Measurements from ENCODE around the gene TAOK1. TPM values are rescaled to one million over a fixed set of nuclear protein-coding genes. Genes with fewer than 3 reads are reported as not detected.

Gene TAOK1
- total and polyA plus RNA-seq, 2 donors (not counting 1 experiment from before 2014, with no cell fraction given): 9.8 to 80.7 TPM

DNA sequence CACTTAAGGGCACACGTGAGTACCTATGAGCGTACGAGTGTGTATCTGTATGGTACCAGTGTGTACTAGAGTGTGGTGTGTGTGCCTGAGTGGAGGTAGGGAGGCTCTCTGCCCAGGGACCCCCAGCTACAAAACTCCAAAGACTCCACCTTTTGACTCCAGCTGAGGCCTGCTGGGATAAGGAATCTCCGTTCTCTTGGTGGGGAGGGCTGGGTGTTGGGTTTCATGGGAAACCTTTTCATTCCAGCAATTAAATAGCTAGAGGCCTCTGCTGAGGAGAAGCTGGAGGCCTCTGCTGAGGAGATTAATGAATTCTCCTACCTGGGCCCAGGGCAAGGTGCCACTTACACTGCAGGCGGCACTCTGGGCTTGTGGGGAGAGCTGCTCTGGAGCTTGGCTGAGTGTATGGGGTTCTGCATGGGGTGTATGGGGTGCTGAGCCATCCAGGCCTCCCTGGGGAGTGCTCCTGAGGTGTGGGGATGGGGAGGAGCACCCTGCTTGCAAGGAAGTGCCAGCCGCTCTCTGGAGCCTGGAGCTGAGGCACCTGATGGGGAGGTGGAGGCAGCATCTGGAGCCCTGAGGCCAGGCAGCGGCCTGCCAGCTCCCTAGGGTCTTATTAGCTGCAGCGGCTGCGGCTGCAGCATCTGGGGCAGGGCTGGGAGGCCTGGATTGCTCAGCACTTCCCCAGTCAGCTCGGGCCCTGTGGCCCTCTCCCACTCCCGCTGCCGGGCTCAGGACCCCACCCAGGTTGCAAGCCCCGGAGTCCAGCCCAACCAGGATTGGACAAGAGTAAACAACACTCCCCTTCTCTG lies 207.4 kb downstream of the TAOK1 start:
- intact Hi-C loops (cut with micrococcal nuclease): no loop called here
- no peaks in the 10 kb centered on the region for H3K9me3 Mint-ChIP-seq (ENCODE audit: insufficient read depth)

More for the DNA sequence above, 207.4 kb downstream of the TAOK1 start:
- H3K36me3 ChIP-seq (replicated peaks in 1 of 2; ENCODE audit: control extremely low read depth in 1 of 2, control insufficient read depth in 1 of 2, extremely low read depth in 1 of 2, insufficient read depth in 2 of 2, low read length in 1 of 2): no peaks in the 10 kb centered on the region
- H3K79me2 ChIP-seq (ENCODE audit: control insufficient read depth, insufficient read depth, low read length): no peaks in the 10 kb centered on the region
- ATAC-seq (ENCODE audit: low read depth) (no peak), DNase-seq (no peak)
- H3K9ac ChIP-seq (ENCODE audit: low read length): no peak overlapping the region
- H2AFZ ChIP-seq (ENCODE audit: insufficient read depth, low read depth, low read length, poor library complexity, severe bottlenecking): no peak overlapping the region
- 97% methylated on average over 7 of the region's 13 CpGs for WGBS (ENCODE audit: insufficient coverage)
- no peak overlapping the region for H3K27ac Mint-ChIP-seq
- no peaks in the 10 kb centered on the region for H3K27me3 Mint-ChIP-seq
- peaks cover 10 to 13% of the 10 kb centered on the region in 2 donors for H3K4me1 ChIP-seq (ENCODE audit: control insufficient read depth in 2 of 2, insufficient read depth in 2 of 2, low read length in 2 of 2)
- no peak overlapping the region for H3K4me2 ChIP-seq (replicated peaks; ENCODE audit: low read depth, low read length, poor library complexity, severe bottlenecking)
- ChIA-PET CTCF (interaction anchor here (0.9 to 2.2 kb wide), 6 partner anchors 10 to 20 kb away, joined by 3 to 7 read pairs (median 4); no protein-coding TSS in a partner anchor), POLR2A (no interaction called here)
- no peak overlapping the region for H3K4me3 ChIP-seq (ENCODE audit: control extremely low read depth in 1 of 5, extremely low read depth in 1 of 5, insufficient read depth in 1 of 5, low read depth in 2 of 5, low read length in 4 of 5)
- no peak overlapping the region for H3K4me3 Mint-ChIP-seq
- no peaks in the 10 kb centered on the region for H4K20me1 ChIP-seq (ENCODE audit: control insufficient read depth, insufficient read depth, low read length, poor library complexity, severe bottlenecking)
- peaks cover 10% of the 10 kb centered on the region for H3K4me1 Mint-ChIP-seq
- H3K9me3 ChIP-seq (ENCODE audit: control extremely low read depth in 1 of 3, control insufficient read depth in 2 of 3, insufficient read depth in 1 of 3, low read length in 2 of 3): no peaks in the 10 kb centered on the region
- peaks cover 0 to 7% (median 2%) of the 10 kb centered on the region in 4 experiments for H3K27me3 ChIP-seq (replicated peaks in 1 of 4; ENCODE audit: control extremely low read depth in 1 of 4, control insufficient read depth in 3 of 4, insufficient read depth in 4 of 4, low read length in 3 of 4)
- TF ChIP-seq CTCF (IDR thresholded peaks at IDR 0.05) (no peak), EZH2 (IDR thresholded peaks at IDR 0.05; ENCODE audit: borderline replicate concordance, insufficient read depth, low read depth, low read length, poor library complexity, severe bottlenecking) (no peak)
- no peak overlapping the region for H3K27ac ChIP-seq (ENCODE audit: low read length in 2 of 2)

Small RNAs within 50 kb of the gene (small RNA-seq; reads per million reads assigned to genes)
- gene RNU4-34P (ENCODE audit: insufficient read length, low read depth, low replicate concordance) (not detected), gene RNU6-1034P (ENCODE audit: insufficient read length, low read depth, low replicate concordance) (not detected), gene RNU6-711P (ENCODE audit: insufficient read length, low read depth, low replicate concordance) (not detected)

Other genes with a start within 250 kb of the TAOK1 start
- gene MYO18A, start 210.0 kb upstream of the TAOK1 start, total RNA-seq: 155 and 169 TPM in 2 replicates
- gene MYO18A, start 210.0 kb upstream of the TAOK1 start, polyA plus RNA-seq: 72.2 and 122 TPM in 2 replicates
- gene CRYBA1, start 143.5 kb upstream of the TAOK1 start, total RNA-seq: not detected in 2 replicates
- gene CRYBA1, start 143.5 kb upstream of the TAOK1 start, polyA plus RNA-seq: not detected in 2 replicates
- 76.5 and 83.5 TPM in 2 replicates for gene NUFIP2, start 96.2 kb upstream of the TAOK1 start, total RNA-seq
- 9.6 and 12.3 TPM in 2 replicates for gene NUFIP2, start 96.2 kb upstream of the TAOK1 start, polyA plus RNA-seq
- gene ABHD15, start 176.7 kb downstream of the TAOK1 start, total RNA-seq: 44.1 and 44.8 TPM in 2 replicates
- 9.7 and 10.9 TPM in 2 replicates for gene ABHD15, start 176.7 kb downstream of the TAOK1 start, polyA plus RNA-seq
- 220 and 224 TPM in 2 replicates for gene TP53I13, start 178.3 kb downstream of the TAOK1 start, total RNA-seq
- 271 and 287 TPM in 2 replicates for gene TP53I13, start 178.3 kb downstream of the TAOK1 start, polyA plus RNA-seq
- 61.9 and 66.3 TPM in 2 replicates for gene GIT1, start 199.3 kb downstream of the TAOK1 start, total RNA-seq
- gene GIT1, start 199.3 kb downstream of the TAOK1 start, polyA plus RNA-seq: 40.8 and 49.3 TPM in 2 replicates
- 1.6 and 2.4 TPM in 2 replicates for gene ANKRD13B, start 202.8 kb downstream of the TAOK1 start, total RNA-seq
- gene ANKRD13B, start 202.8 kb downstream of the TAOK1 start, polyA plus RNA-seq: 2.8 and 4.2 TPM in 2 replicates
- gene CORO6, start 232.5 kb downstream of the TAOK1 start, total RNA-seq: 4.0 TPM in 2 replicates
- 1.1 and 1.4 TPM in 2 replicates for gene CORO6, start 232.5 kb downstream of the TAOK1 start, polyA plus RNA-seq

All from B cell (primary cell).